Fibroblast of lung (primary cell): ENCODE results near the gene SLC44A5.

ENCODE experiments used
- EZH2 ChIP-seq: IDR thresholded peaks from 2 replicates; pipeline ENCODE4 v1.5.1; 2012; ENCODE audit warnings: low read length, control low read depth, mild to moderate bottlenecking; ENCODE audit errors: missing control alignments
- TF ChIP-seq, protein P1 (sequence below), 2 donors: IDR thresholded peaks in 1 of 2; conservative IDR thresholded peaks in 1 of 2; 1 replicate in 1 of 2; 2 replicates in 1 of 2; pipeline ENCODE4 v1.5.1; 2011 to 2012; ENCODE audit warnings: low read length in 2 of 2, control low read depth in 1 of 2, inconsistent platforms in 1 of 2, low read depth in 1 of 2, mild to moderate bottlenecking in 1 of 2

DNA sequence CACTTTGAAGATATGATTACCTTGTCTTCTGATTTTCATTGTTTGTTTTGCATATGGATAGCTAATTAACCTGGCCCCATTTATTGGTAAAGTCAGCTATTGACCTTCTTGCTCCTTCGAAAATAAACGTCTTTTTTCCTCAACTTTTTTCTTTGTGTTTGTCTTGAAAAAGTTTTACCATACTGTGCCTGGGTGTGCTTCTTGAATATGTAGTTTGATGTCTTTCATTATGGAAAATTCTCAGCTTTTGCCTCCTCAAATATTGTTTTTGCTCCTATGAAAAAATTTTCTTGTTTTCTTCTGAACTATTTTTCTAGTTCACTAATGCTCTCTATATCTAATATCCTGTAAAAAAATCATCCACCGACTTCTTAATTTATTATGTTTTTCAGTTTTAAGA is 451.8 kb downstream of the SLC44A5 start:
- TF ChIP-seq, protein P1, sequence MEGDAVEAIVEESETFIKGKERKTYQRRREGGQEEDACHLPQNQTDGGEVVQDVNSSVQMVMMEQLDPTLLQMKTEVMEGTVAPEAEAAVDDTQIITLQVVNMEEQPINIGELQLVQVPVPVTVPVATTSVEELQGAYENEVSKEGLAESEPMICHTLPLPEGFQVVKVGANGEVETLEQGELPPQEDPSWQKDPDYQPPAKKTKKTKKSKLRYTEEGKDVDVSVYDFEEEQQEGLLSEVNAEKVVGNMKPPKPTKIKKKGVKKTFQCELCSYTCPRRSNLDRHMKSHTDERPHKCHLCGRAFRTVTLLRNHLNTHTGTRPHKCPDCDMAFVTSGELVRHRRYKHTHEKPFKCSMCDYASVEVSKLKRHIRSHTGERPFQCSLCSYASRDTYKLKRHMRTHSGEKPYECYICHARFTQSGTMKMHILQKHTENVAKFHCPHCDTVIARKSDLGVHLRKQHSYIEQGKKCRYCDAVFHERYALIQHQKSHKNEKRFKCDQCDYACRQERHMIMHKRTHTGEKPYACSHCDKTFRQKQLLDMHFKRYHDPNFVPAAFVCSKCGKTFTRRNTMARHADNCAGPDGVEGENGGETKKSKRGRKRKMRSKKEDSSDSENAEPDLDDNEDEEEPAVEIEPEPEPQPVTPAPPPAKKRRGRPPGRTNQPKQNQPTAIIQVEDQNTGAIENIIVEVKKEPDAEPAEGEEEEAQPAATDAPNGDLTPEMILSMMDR (conservative IDR thresholded peaks at IDR 0.05 in 1 of 2, IDR thresholded peaks at IDR 0.05 in 1 of 2; ENCODE audit: low read depth in 1 of 2, low read length in 2 of 2): no peak
- TF ChIP-seq EZH2: no peak
